Kidney (tissue), 14 donors: ENCODE data around the gene DDAH2. TPM values are rescaled to one million over a fixed set of nuclear protein-coding genes. Genes with fewer than 3 reads are reported as not detected.
A peak's percentile ranks its signal among the peaks of the same experiment; 100 is the strongest.

Source experiments
- DNase-seq, 5 donors: peaks; one replicate each; pipeline ENCODE4 v3.0.0-alpha.2; 2013 to 2020
- FAIRE-seq: peaks from 2 replicates; lab custom pipeline; 2012; peaks lifted over from hg19 to GRCh38; lab: Jason Lieb, UNC
- H3K27ac ChIP-seq, 2 donors: one replicate each; pipeline ENCODE4 v1.7.0; 2013; ENCODE audit warnings: low read depth in 2 of 2, low read length in 2 of 2, inconsistent platforms in 1 of 2
- H3K27me3 ChIP-seq: one replicate; pipeline ENCODE4 v1.7.1; 2013; ENCODE audit warnings: low read length, inconsistent platforms; ENCODE audit not compliant: control insufficient read depth, insufficient read depth
- H3K36me3 ChIP-seq, 3 donors: one replicate each; pipeline versions ENCODE4 v1.7.0 to v1.7.1; 2013; ENCODE audit warnings: low read length in 3 of 3, control low read depth in 1 of 3, inconsistent platforms in 1 of 3; ENCODE audit not compliant: insufficient read depth in 3 of 3, control insufficient read depth in 2 of 3
- H3K4me1 ChIP-seq, 3 donors: one replicate each; pipeline versions ENCODE4 v1.7.0 to v1.7.1; 2013; ENCODE audit warnings: low read length in 3 of 3, inconsistent platforms in 1 of 3, low read depth in 1 of 3; ENCODE audit not compliant: control insufficient read depth in 2 of 3, insufficient read depth in 2 of 3
- H3K4me3 ChIP-seq, 3 donors: one replicate each; pipeline versions ENCODE4 v1.7.0 to v1.8.1; 2013; ENCODE audit warnings: low read length in 3 of 3, control low read depth in 1 of 3, inconsistent platforms in 1 of 3
- H3K9ac ChIP-seq, 3 donors: one replicate each; pipeline versions ENCODE4 v1.7.0 to v1.7.1; 2013; ENCODE audit warnings: low read length in 3 of 3, control low read depth in 1 of 3, inconsistent platforms in 1 of 3
- H3K9me3 ChIP-seq, 3 donors: one replicate each; pipeline versions ENCODE4 v1.7.0 to v1.7.1; 2013; ENCODE audit warnings: low read length in 3 of 3, control low read depth in 1 of 3, inconsistent platforms in 1 of 3; ENCODE audit not compliant: control insufficient read depth in 2 of 3, insufficient read depth in 1 of 3
- CTCF ChIP-seq: IDR thresholded peaks from 3 replicates; pipeline ENCODE4 v1.5.1; 2012; ENCODE audit warnings: mild to moderate bottlenecking, moderate library complexity, borderline replicate concordance; ENCODE audit not compliant: insufficient read depth; ENCODE audit errors: extremely low read depth
- intact Hi-C: fragments of 100-400 bp; cut with DNase I; formaldehyde crosslinking; loops from one replicate; pipeline ENCODE4 v1.11.1; 2022
- polyA plus RNA-seq: library from polyadenylated mRNA; stranded (reverse); fragments of 350-450 nt; fragmentation: Illumina TruSeq; extraction: RNeasy Lipid Tissue Mini Kit (QIAGEN cat#74804); gene quantifications from one replicate; pipeline ENCODE4 v1.2.3, GENCODE V29; 2014; ENCODE audit warnings: low read depth, low replicate concordance; ENCODE audit not compliant: insufficient read depth
- total RNA-seq: library from RNA; stranded (reverse); fragmentation: NEBNext Ultra II Directional; extraction: Animal tissue kit (Norgen Biotek cat#: 25700); gene quantifications from one replicate; pipeline ENCODE4 v1.2.1, GENCODE V29; 2021
- donor health status: control.
- donor health status: control.
- donor health status: control.
- donor health status: control.
- donor health status: control.
- donor health status: DM: yes; HTN: yes; CAD: no.
- donor health status: Normal renal cell carcinoma (clear cell type).

DDAH2 gene
- total and polyA plus RNA-seq, 2 donors from 2014 or later = 98.9 to 147 TPM

GRCh38 chr6:31727717-31728671, 1.1 kb downstream of the DDAH2 start:
- Histone ChIP-seq H3K36me3 (peaks cover 7 to 42% (median 24%) of the 10 kb centered on the region in 3 donors), H3K9ac (peak overlapping the region in 2 of 3 donors; percentile 49 to 92), H3K27ac (peak overlapping the region; percentile 99), H3K9me3 (no peaks in the 10 kb centered on the region), H3K4me3 (peak overlapping the region; percentile 94 to 98 (median 95)), H3K4me1 (peaks cover 0 to 12% (median 0%) of the 10 kb centered on the region in 3 donors), H3K27me3 (no peaks in the 10 kb centered on the region)
- DNase-seq = peak in 2 of 5 donors; percentile 67 to 81
- intact Hi-C loops = no loop called here
- no peak for FAIRE-seq
- TF ChIP-seq CTCF = no peak

GRCh38 chr6:31727034-31727716, 1.9 kb downstream of the DDAH2 start:
- Histone ChIP-seq H3K9ac (no peak overlapping the region), H3K4me1 (peaks cover 0 to 12% (median 0%) of the 10 kb centered on the region in 3 donors), H3K36me3 (peaks cover 7 to 37% (median 20%) of the 10 kb centered on the region in 3 donors), H3K27ac (peak overlapping the region in 1 of 2 donors; percentile 5), H3K27me3 (no peaks in the 10 kb centered on the region), H3K9me3 (no peaks in the 10 kb centered on the region), H3K4me3 (no peak overlapping the region)
- DNase-seq (peak in 1 of 5 donors; percentile 65), FAIRE-seq (no peak)
- no peak for TF ChIP-seq CTCF
- intact Hi-C loops = no loop called here

GRCh38 chr6:31725502-31726350, 3.4 kb downstream of the DDAH2 start:
- no peak overlapping the region for H3K9ac ChIP-seq
- DNase-seq = peak in 1 of 5 donors; percentile 4
- no peak overlapping the region for H3K27ac ChIP-seq
- no peak overlapping the region for H3K4me3 ChIP-seq
- FAIRE-seq = no peak
- TF ChIP-seq CTCF = no peak
- peaks cover 7 to 25% (median 11%) of the 10 kb centered on the region in 3 donors for H3K36me3 ChIP-seq
- H3K27me3 ChIP-seq = no peaks in the 10 kb centered on the region
- no peaks in the 10 kb centered on the region for H3K9me3 ChIP-seq
- H3K4me1 ChIP-seq = peaks cover 0 to 9% (median 0%) of the 10 kb centered on the region in 3 donors
- intact Hi-C loops = no loop called here
